Erythroblast (primary cell): Measurements from ENCODE around the gene TAGLN.

ENCODE experiments used
- GATA1 ChIP-seq: IDR thresholded peaks from 2 replicates; pipeline ENCODE4 v1.6.1; 2011; ENCODE audit warnings: low read depth, mild to moderate bottlenecking, control low read depth, low read length, moderate library complexity
- POLR2A ChIP-seq: IDR thresholded peaks from 2 replicates; pipeline ENCODE4 v1.6.1; 2011; ENCODE audit warnings: mild to moderate bottlenecking, low read length

DNA sequence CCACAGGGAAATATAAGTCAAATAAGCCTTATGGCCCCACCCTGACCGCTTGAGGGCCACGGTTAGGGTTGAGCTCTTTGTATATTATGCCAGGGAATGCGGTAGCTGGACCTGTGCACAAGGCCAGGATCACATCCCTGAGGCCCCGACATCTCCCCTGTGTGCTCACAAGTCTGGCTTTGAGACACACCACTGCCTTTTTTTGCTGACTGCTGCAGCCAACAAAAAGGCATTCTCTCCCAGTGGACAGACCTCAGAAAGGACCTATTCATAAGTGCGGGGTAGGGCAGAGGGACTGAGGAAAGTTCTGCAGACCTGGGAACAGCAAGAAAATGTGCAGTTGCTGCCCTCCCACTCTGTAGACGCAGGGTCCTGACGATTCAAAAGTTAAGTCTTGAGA lies 24.1 kb upstream of the TAGLN start:
- TF ChIP-seq POLR2A = no peak
- no peak for TF ChIP-seq GATA1
